Measurements from ENCODE around the gene ELK3. TPM values are rescaled to one million over a fixed set of nuclear protein-coding genes. Genes with fewer than 3 reads are reported as not detected.

Gene ELK3
- total and polyA plus RNA-seq, 2 of the 13 experiments (the other 11 are each of a cell fraction or from before 2014, with no cell fraction given) = 2.9 to 3.2 TPM

- H3K4me3 ChIP-seq (replicated peaks in 1 of 3; ENCODE audit: insufficient read depth in 1 of 3, low read depth in 2 of 3, low read length in 3 of 3) = no peak overlapping the region
- no peak overlapping the region for H2AFZ ChIP-seq (ENCODE audit: low read length)
- no peak for TF ChIP-seq RBM39 (IDR thresholded peaks at IDR 0.05; ENCODE audit: low read depth, low read length, poor library complexity, severe bottlenecking)
- TF ChIP-seq ZNF629 (CRISPR knock-in tag; conservative IDR thresholded peaks at IDR 0.05) = peak; percentile 59
- BruUV-seq (replicated peaks) = no TSS peak
- H3K9me3 ChIP-seq (ENCODE audit: low read length) = no peaks in the 10 kb centered on the region
- 96% methylated on average over 1 of the region's 1 CpG for WGBS (ENCODE audit: low lambda C conversion rate)
- no peak for DNase-seq (ENCODE audit: low spot score)
- no peak overlapping the region for H3K9ac ChIP-seq (ENCODE audit: insufficient read depth, low read depth, low read length)
- no peak for ATAC-seq
- in situ Hi-C loops (cut with HindIII; ENCODE audit: extremely low pct_ligation_motif_present, low pct_unique_long_range_greater_than_20kb) (no loop called here), intact Hi-C loops (cut with micrococcal nuclease; ENCODE audit: unreplicated experiment) (loop anchor here (10.0 kb wide), 1 partner anchor 51 kb away; no protein-coding TSS in a partner anchor)
- H3K4me2 ChIP-seq (ENCODE audit: low read depth, low read length) = no peak overlapping the region
- H3K27ac ChIP-seq (ENCODE audit: extremely low read length, insufficient read depth, low read length) = no peak overlapping the region
- ChIA-PET POLR2A (no interaction called here), CTCF (ENCODE audit: low intra/inter-chr PET ratio, low total read pairs) (no interaction called here)
- H3K27me3 ChIP-seq (ENCODE audit: control insufficient read depth in 1 of 2, insufficient read depth in 2 of 2, low read length in 2 of 2) = no peaks in the 10 kb centered on the region
- peaks cover 30% of the 10 kb centered on the region for H3K4me1 ChIP-seq (ENCODE audit: insufficient read depth, low read length)
- H3K79me2 ChIP-seq (ENCODE audit: insufficient read depth, low read length) = no peaks in the 10 kb centered on the region
- no peaks in the 10 kb centered on the region for H4K20me1 ChIP-seq (ENCODE audit: insufficient read depth, low read length)
- no peak for FAIRE-seq
- peaks cover 2 to 13% of the 10 kb centered on the region in 2 experiments; a peak in 3 of 5 replicates for H3K36me3 ChIP-seq (replicated peaks in 1 of 2; ENCODE audit: control insufficient read depth in 1 of 2, insufficient read depth in 2 of 2, low read length in 2 of 2)
Measured at GRCh38 chr12:96265836-96266235, 71.7 kb downstream of the ELK3 start.

- H3K27me3 ChIP-seq (ENCODE audit: control insufficient read depth in 1 of 2, insufficient read depth in 2 of 2, low read length in 2 of 2) = no peaks in the 10 kb centered on the region
- FAIRE-seq (no peak), ATAC-seq (no peak), DNase-seq (ENCODE audit: low spot score) (no peak)
- H3K9me3 ChIP-seq (ENCODE audit: low read length) = no peaks in the 10 kb centered on the region
- ChIA-PET CTCF (ENCODE audit: low intra/inter-chr PET ratio, low total read pairs) (no interaction called here), POLR2A (no interaction called here)
- no peak overlapping the region for H3K27ac ChIP-seq (ENCODE audit: extremely low read length, insufficient read depth, low read length)
- peaks cover 2 to 17% of the 10 kb centered on the region in 2 experiments; a peak in 3 of 5 replicates for H3K36me3 ChIP-seq (replicated peaks in 1 of 2; ENCODE audit: control insufficient read depth in 1 of 2, insufficient read depth in 2 of 2, low read length in 2 of 2)
- no peak overlapping the region for H2AFZ ChIP-seq (ENCODE audit: low read length)
- peaks cover 30% of the 10 kb centered on the region for H3K4me1 ChIP-seq (ENCODE audit: insufficient read depth, low read length)
- TF ChIP-seq CAMTA2 (CRISPR knock-in tag; IDR thresholded peaks at IDR 0.05; ENCODE audit: borderline replicate concordance) = no peak
- TF ChIP-seq CSRNP1 (CRISPR knock-in tag; IDR thresholded peaks at IDR 0.05) = no peak
- TF ChIP-seq ZBTB37 (CRISPR knock-in tag; IDR thresholded peaks at IDR 0.05) = no peak
- no peak for TF ChIP-seq RARG (CRISPR knock-in tag; IDR thresholded peaks at IDR 0.05; ENCODE audit: low read depth)
- TF ChIP-seq ZEB1 (IDR thresholded peaks at IDR 0.05; ENCODE audit: insufficient replicate concordance, low read depth) = no peak
- H4K20me1 ChIP-seq (ENCODE audit: insufficient read depth, low read length) = no peaks in the 10 kb centered on the region
- no peak overlapping the region for H3K4me2 ChIP-seq (ENCODE audit: low read depth, low read length)
- intact Hi-C loops (cut with micrococcal nuclease; ENCODE audit: unreplicated experiment) (loop anchor here (10.0 kb wide), 1 partner anchor 51 kb away; no protein-coding TSS in a partner anchor), in situ Hi-C loops (cut with HindIII; ENCODE audit: extremely low pct_ligation_motif_present, low pct_unique_long_range_greater_than_20kb) (no loop called here)
- H3K4me3 ChIP-seq (replicated peaks in 1 of 3; ENCODE audit: insufficient read depth in 1 of 3, low read depth in 2 of 3, low read length in 3 of 3) = no peak overlapping the region
- no peaks in the 10 kb centered on the region for H3K79me2 ChIP-seq (ENCODE audit: insufficient read depth, low read length)
- WGBS (ENCODE audit: low lambda C conversion rate) = 91% methylated on average over 2 of the region's 2 CpGs
- BruUV-seq (replicated peaks) = no TSS peak
- H3K9ac ChIP-seq (ENCODE audit: insufficient read depth, low read depth, low read length) = no peak overlapping the region
Measured at GRCh38 chr12:96266238-96266637, 72.1 kb downstream of the ELK3 start.

Data from HepG2 (cell line).